ENCODE results near the gene ATAD3A.
"Not testable (repeated sequence)": the region's sequence is repeated elsewhere in the genome, so short reads cannot be mapped to it uniquely, and the experiment has no call there.

ATAD3A gene

DNA sequence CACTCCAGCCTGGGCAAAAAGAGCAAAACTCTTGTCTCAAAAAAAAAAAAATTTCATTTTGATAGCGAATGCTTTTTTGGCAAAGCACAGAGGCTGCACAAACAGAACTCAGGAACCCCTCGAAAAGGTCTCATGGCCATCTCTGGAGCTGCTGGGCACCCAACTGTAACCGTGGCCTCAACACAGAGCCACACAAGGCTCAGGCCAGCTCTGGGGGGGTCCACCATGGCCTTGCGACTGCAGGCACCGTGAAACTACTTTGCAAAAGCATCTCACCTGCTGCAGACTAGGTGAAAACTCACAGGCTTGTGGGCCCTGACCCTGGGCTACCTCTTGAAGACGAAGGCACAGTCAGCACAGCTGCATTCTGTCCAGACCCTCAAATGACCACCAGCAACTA is 44.5 kb downstream of the ATAD3A start:
- DNase-seq (ENCODE audit: low spot score), result no peak

DNA sequence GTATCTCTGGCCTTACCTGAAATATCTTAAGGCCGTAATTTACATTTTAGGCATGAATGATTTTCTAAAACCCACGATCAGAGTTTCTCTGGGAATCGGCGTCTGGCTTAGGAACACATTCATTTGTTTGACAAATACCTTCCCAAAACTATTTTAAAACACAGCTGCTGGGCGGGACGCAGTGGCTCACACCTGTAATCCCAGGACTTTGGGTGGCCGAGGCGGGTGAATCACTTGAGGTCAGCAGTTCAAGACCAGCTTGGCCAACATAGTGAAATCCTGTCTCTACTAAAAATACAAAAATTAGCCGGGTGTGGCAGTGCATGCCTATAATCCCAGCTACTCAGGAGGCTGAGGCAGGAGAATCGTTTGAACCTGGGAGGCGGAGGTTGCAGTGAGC is 45.0 kb downstream of the ATAD3A start:
- not testable (repeated sequence) for DNase-seq (ENCODE audit: low spot score)

DNA sequence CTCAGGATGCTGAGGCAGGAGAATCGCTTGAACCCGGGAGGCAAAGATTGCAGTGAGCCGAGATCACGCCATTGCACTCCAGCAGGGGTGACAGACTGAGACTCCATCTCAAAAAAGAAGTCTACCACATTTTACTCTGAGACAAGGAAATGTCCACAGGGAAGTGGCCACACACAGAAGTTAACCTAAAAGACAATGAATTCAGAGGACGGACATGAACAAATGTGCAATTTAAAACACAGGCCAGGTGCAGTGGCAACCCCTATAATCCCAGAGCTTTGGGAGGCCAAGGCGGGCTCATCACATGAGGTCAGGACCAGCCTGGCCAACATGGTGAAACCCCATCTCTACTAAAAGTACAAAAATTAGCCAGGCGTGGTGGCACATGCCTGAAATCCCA is 45.7 kb downstream of the ATAD3A start:
- not testable (repeated sequence) for DNase-seq (ENCODE audit: low spot score)

DNA sequence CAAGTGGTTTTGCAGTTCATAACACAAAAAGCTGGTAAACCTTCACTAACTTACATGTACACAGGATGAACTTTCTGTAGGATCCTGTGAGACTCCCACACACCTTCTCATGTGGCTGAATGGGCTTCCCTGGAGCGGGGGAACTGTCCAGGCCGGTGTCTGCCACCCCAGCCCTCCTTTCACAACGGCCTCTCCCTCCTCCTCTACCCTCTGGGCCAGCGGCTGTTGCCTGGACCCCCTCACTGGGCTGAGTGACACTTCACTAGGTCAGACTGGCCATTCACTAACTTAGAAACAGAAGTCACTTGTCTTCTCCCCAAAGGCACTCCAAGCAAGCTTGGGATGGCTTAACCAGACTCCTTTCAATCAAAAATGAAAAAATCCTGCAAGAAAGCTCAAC is 46.6 kb downstream of the ATAD3A start:
- no peak for DNase-seq (ENCODE audit: low spot score)

DNA sequence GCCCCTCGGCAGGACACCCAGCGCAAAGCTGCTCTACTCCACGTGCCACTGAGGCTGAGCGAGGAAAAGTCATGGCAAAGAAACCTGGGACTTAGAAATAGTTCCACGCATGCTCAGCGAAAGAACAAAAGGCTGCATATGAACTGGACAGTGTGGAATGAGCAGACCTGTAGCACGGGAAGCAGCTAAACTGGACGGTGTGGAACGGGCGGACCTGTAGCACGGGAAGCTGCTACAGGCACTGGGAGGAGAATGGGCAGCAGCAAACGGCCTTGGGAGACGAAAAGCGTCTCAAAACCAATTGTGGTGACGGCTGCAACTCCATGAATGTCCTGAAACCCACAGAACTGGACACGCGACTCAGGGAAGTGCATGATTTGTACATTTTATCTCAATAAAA is 47.1 kb downstream of the ATAD3A start:
- no peak for DNase-seq (ENCODE audit: low spot score)

DNA sequence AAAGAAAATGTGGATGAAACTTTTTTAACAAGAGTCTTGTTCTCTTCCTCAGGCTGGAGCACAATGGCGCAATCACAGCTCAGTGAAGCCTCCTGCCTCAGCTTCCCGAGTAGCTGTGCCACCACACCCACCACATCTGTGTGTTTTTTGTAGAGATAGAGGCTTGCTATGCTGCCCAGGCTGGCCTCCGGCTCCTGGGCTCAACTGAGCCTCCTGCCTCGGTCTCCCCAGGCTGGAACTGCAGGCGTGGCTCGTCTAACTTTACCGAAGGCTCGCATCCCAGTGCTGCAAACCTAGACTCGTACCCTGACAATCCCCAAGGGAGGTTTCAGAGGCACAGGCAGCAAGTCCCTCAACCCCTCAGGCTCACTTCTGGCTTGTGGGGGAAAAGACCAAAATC is 48.2 kb downstream of the ATAD3A start:
- no peak for DNase-seq (ENCODE audit: low spot score)

DNA sequence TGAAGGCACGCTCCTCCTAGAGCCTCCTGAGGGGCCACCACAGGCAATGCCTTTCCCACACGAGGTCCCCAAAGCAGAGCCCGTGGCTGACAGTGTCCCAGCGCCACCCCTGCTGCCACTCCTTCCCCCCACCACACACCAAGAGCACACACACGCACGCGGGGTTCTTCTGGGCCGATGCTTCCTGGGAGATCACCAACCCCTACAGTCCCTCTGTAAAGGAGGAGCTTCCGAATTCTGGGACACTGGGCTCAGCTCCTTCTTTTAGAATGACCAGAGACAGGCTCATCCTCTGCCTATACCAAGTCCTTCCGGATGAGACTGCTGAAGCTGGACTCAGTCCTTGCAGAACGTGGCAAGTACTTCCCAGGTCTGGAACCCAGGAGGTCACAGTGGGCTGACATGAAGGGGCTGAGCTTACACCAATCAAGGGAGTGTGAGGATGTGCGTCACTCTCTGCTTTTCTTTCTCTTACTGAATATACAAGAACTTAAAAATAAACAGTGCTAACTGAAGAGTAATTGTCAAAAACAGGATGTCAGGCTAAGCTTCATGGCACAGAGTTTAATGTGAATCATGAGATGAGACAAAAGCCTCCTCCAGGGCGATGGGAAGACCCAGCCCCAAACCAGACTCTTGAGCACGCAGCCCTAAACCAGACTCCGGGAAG is 50.0 kb downstream of the ATAD3A start:
- DNase-seq (ENCODE audit: low spot score), result no peak

DNA sequence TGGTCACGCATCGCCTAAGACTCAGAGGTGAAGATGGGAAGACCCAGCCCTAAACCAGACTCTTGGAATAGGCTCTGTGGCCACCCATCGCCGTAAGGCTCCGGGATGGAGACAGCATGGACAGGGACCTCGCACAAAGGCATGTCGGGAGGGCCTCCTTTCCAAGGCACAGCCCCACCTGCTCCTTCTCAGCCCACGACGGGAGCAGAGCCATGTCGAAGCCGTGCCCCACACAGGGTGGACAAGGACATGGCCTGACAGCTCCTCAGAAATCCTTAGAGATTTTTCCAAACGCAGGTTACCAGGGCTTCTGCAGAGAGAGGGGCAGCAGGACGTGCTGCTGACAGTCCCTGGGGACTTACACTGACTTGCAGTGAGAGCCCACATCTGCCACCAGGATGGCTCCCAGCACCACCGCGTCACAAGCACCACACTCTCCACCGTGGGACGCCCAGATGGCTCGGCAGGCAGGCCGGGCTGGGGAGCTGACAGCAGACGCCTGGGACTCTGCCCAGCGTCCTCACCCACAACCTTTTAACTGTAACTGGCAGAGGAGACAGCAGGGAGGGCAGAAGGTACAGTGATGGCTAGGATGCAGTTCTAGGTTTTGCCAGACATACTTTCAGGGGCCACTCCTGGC is 50.7 kb downstream of the ATAD3A start:
- DNase-seq (ENCODE audit: low spot score), result no peak

DNA sequence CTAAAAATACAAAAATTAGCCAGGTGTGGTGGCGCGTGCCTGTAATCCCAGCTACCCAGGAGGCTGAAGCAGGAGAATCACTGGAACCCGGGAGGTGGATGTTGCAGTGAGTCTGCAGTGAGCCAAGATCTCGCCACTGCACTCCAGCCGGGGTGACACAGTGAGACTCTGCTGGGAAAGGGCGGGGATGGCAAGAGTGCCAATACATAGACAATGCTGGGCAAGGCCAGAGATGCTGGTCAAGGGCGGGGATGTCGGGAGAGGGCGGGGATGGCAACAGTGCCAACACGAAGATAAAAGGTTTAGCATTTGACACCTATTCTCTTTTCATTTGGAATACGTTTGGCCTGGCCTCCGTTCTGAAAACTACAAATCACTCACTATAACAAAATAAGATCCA is 51.7 kb downstream of the ATAD3A start:
- DNase-seq (ENCODE audit: low spot score), result no peak

DNA sequence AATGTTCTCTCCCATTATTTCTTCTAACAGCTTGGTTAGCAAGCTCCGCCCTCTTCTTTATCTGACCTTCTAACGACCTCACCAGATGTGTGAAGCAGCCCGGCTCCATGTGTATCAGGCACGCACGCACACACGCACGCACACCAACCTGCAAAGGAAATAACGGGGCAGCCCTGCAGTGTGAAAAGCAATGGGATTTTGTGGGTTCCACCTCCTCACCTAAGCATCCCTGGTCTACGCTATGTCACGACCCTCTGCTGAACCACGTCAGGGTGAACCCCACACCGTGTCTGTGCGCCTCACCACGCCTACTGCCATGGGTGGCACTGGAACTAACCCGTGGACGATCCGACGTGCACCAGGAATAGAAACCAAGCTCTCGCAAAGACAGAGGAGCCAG is 52.3 kb downstream of the ATAD3A start:
- DNase-seq (ENCODE audit: low spot score), result no peak

DNA sequence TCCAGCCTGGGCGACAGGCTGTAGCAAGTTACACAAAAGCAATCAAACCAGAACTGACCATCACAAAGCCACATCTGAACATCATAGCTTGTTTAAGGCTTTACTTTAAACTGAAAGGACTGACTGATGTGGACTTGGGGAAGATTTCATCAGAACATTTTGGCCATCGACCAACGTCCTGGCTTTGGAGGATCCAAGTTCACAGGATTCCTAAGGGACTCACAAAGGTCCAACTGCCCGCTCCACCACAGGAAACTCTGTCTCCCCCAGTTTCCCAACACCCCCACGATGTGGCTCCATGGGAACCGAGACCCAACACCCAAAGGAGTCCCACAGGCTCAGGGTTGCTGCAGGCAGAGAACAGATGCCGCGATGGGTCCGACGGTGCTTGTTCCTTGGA is 53.4 kb downstream of the ATAD3A start:
- DNase-seq (ENCODE audit: low spot score), result no peak

DNA sequence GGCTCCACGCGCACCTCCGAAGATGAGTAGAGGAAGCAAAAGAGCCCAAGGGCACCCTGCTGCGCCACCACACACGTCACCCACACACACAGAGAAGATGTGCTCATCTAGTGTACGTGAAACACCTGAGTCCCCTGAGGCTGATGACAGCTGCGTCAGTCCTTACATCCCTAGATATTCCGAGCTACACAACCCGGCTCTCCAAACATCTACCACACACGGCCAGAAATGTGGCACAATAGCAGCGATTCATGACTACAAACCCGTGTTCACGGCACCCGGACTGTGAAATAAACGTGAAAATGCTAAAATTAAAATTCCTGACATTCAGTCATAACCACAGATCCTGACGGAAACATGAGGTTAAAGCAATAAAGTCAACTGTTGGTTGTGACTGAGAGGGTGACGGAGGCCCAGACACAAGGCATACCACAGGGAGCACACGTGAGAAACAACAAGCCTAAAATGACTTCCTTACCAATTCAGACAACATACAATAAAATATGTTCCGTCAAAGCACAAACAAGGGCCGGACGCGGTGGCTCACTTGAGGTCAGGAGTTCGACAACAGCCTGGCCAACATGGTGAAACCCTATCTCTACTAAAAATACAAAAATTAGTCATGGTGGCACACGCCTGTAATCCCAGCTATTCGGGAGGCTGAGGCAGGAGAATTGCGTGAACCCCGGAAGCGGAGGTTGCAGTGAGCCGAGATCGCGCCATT is 55.4 kb downstream of the ATAD3A start:
- no peak for DNase-seq (ENCODE audit: low spot score)

DNA sequence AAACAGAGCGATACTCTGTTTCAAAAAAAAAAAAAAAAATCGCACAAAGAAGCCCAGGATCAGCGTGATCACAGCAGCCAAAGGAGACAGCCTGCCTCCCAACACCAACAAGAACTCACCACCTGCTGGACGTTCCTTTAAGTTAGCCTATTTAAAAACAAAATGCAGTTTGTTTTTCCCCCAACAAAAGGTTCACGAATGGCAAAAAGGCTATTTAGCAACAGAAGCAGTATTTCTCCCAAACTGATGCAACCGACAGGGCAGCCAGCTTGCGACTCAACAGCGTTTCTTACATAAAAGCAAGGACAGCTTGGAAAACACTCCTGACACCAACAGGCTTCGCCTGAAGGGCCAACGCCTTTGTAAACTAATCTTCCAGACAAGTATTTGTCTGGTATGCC is 55.9 kb downstream of the ATAD3A start:
- no peak for DNase-seq (ENCODE audit: low spot score)

DNA sequence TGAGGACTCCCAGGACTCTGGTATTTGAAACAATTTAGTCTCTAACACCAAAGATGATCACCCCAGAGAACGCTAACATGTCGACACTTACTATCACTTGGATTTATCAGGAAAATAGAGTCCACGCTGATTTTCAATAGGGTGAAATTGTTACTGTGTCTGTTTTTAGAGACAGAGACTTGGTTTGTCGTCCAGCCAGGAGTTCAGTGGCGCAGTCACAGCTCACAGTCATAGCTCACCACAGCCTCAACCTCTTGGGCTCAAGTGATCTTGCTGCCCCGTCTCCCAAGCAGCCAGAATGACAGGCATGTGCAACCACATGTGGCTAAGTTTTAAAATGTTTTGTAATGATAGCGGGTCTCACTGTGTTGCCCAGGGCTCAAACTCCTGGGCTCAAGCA is 57.4 kb downstream of the ATAD3A start:
- no peak for DNase-seq (ENCODE audit: low spot score)

DNA sequence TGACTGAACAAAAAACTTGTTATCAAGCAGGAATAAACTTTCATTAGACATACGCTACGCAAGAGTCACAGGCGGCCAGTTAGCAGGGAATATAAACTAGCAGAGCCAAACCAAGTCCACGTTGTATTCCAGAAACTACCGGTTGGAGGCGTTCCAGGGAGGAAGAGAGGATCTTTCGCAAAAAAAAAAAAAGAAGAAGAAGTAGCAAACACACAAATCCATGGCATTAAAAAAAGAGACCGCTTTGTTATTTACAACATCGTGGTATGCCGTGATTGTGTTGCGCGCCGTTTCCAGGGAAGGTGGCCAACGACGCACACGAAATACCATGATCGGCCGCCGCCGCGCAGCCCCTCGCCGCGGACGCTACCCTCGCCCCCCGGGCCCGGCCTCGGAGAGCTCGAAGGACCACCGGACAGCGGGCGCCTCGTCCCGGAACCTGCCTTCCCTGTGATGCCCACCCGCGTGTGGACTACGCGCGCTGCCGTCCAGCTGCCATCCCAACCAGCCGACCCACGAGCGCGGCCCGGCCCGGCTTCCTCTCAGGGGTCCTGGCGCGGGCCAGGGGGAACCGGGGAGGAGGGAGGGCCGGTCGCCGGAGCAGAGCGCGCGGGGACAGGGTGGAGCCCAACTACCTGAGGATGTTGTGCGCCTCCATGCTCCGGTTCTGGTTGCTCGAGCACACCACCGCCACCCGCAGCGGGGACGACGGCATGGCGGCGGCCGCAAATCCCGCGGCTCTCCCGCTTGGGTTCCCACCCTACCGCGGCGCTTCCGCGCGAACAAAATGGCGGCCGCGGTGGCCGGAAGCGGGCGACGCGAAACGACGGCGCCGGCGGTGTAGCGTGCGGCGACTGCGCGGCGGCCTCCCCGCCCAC is 62.1 kb downstream of the ATAD3A start:
- DNase-seq (ENCODE audit: low spot score), result peak; percentile 63

DNA sequence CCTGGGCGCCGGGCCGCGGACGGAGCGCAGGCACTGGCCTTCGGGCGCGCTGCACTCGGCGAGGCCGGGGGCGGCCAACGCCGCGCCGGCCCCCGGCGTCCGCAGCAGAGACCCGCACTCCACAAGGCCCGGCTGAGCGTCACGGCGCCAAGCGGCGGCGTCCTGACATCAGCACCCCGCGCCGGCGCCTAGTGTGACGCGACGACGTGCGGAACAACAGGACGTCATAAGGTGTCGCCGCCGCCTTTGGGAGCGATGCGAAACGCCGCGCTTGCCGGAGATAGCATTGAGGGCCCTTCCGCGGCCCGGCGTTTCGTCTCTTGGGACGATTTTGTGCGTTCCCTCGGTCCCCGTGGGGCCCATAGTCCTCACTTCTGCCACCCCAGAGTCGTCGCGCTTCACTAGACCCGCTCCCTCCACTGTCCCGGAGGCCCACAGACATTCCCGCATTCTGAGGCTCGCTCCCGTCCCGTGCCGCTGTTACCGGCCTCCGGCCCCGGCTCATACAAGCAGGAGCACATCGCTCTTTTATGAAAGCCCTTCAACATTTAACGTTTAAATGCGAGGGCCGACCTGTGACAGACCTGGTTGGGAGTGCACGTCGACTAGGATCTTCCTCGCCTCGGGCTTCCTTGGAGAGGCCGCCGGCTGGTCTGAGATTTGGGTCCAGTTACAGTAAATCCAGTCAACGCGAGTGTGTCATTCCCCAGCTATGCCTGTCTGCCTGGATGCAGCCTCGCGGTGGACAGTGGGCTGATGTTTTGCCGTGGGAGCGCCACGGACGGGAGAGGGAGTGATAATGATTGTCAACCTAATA is 63.0 kb downstream of the ATAD3A start, which contains the start of gene SSU72:
Gene SSU72, minus strand, starts transcription at position 143 of the 817 bp plus-strand sequence. CDS start 306 bp downstream, outside the sequence.
- peak; percentile 93 for DNase-seq (ENCODE audit: low spot score)

DNA sequence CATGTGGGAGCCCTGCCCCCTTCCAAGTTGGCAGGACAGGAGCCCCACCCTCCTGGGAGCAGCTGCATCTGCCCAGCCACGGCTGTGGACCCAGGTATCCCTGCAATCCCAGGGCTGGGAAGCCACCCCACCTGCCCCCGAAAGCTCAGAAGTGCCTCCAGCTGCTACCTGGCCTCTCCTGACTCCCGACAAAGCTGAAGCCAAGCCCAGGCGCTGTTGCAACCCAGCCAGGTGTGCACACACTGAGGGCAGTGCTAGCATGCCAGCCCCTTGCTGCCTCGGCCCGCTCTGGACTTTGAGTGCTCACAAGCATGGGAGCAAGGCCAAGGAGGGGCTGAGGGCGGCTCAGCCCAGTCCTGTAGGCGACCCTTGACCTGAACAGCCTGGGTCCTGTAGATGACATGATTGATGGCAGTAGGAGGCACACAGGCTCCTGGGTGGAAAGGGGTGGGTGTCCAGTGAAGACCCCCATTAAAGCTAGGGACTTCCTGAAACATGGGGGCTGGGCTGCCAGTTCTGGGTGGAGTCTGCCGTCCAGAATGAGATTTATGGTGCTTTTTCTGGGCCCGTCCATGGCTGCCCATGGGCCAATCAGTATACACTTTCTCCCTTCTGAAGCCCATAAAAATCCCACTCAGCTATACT is 65.5 kb downstream of the ATAD3A start:
- no peak for DNase-seq (ENCODE audit: low spot score)

DNA sequence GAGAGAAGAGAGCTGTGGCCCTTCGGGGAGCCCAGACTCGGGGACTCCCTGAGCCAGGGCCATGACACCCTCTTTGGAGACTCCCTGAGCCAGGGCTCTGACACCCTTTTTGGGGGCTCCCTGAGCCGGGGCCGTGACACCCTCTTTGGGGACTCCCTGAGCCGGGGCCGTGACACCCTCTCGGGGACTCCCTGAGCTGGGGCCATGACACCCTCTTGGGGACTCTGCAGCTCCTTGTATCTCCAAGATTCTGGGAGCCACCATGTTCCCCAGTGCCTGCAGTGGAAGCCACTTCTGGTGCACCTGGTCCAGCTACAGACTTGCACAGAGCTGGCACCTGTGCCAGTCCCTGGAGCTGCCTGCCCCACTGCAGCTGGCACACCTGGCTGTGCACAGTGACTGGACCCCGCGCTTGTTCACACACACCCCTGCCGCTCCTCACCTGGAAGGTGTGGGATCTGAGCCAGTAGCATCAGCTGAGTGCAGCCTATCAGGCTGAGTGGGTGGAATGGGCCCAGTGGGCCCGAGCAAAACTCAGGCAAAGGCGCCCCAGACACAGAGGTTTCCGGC is 66.5 kb downstream of the ATAD3A start:
- no peak for DNase-seq (ENCODE audit: low spot score)

DNA sequence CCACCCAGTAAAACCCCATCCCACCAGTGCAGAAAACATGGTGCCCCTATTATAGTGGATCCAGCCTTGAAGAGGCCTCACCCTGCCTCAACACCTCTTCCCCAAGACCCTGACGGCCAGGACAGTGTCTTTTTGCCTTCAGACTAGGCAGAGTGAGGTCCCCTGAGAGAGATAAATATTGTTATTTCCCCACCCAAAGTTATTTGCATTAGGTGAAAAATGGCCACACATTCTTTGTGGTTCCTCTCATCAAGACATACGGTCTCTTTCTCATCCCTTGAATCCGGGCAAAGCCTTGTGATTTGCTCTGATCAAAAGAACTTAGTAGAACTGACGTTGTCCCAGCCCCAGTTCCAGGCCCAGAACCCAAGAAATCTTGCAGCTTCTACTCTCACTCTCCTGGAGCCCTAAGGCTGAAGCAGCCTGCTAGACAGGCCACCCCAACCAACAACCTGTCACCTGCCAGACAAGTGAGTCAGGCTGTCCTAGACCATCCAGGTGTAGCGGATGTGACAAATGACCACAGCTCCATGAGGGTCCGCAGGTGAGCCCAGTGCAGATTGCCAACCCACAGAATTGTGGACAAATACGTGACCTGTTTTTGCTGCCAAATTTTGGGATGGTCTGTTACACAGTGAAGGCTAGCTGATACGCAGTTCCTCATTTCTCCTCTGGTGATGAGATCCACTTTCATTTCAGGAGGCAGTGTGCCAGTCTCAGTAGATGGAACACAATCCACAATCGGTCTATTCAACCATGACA is 70.8 kb downstream of the ATAD3A start:
- no peak for DNase-seq (ENCODE audit: low spot score)
